NCI-H345 treated with DMSO at 0.1 percent for 48 hours (cell line): ENCODE data around the gene SIGLEC5.

Experiments used
- DNase-seq: peaks from one replicate; lab custom pipeline; 2025; ENCODE audit not compliant: unreplicated experiment; lab: John Stamatoyannopoulos, UW

SIGLEC5 gene

GRCh38 chr19:51628153-51628939, 1.9 kb downstream of the SIGLEC5 start:
- no peak for DNase-seq

- DNase-seq = no peak
Observed at GRCh38 chr19:51627491-51628138, 2.6 kb downstream of the SIGLEC5 start.

- DNase-seq = no peak
Observed at GRCh38 chr19:51626675-51627074, 3.5 kb downstream of the SIGLEC5 start.

GRCh38 chr19:51621178-51621577, 9.0 kb downstream of the SIGLEC5 start:
- DNase-seq = no peak

GRCh38 chr19:51615991-51616390, 14.2 kb downstream of the SIGLEC5 start:
- no peak for DNase-seq

- DNase-seq = no peak
Observed at GRCh38 chr19:51614789-51615188, 15.4 kb downstream of the SIGLEC5 start.

- DNase-seq = no peak
Observed at GRCh38 chr19:51610576-51610975, 19.6 kb downstream of the SIGLEC5 start.

- no peak for DNase-seq
Observed at GRCh38 chr19:51607920-51608562, 22.2 kb downstream of the SIGLEC5 start.

- no peak for DNase-seq
Observed at GRCh38 chr19:51607077-51607476, 23.1 kb downstream of the SIGLEC5 start.

- DNase-seq = no peak
Observed at GRCh38 chr19:51602189-51602854, 27.9 kb downstream of the SIGLEC5 start.

- no peak for DNase-seq
Observed at GRCh38 chr19:51600940-51601580, 29.1 kb downstream of the SIGLEC5 start.

GRCh38 chr19:51599084-51599483, 31.1 kb downstream of the SIGLEC5 start:
- DNase-seq = no peak

GRCh38 chr19:51598159-51598915, 31.9 kb downstream of the SIGLEC5 start:
- DNase-seq = no peak

- no peak for DNase-seq
Observed at GRCh38 chr19:51595190-51596175, 34.7 kb downstream of the SIGLEC5 start.

GRCh38 chr19:51594774-51595109, 35.5 kb downstream of the SIGLEC5 start:
- DNase-seq = no peak

GRCh38 chr19:51593969-51594773, 36.0 kb downstream of the SIGLEC5 start:
- no peak for DNase-seq

- no peak for DNase-seq
Observed at GRCh38 chr19:51593138-51593890, 36.9 kb downstream of the SIGLEC5 start.

- DNase-seq = no peak
Observed at GRCh38 chr19:51592521-51592920, 37.7 kb downstream of the SIGLEC5 start.
